GM13976 (cell line): ENCODE results near the gene PTPN11.

Experiments used
- DNase-seq: peaks from one replicate; pipeline ENCODE4 v3.0.0; 2012; ENCODE audit warnings: low spot score
- in situ Hi-C: fragments of 300-500 bp; cut with MboI; formaldehyde crosslinking; loops from one replicate; pipeline ENCODE4 v1.12.0; 2022; ENCODE audit warnings: low sequenced_read_pairs, mixed read lengths, inconsistent platforms; ENCODE audit not compliant: unreplicated experiment
- TF ChIP-seq, protein P1 (sequence below): IDR thresholded peaks from 2 replicates; pipeline ENCODE4 v1.5.1; 2012; ENCODE audit warnings: borderline replicate concordance, mild to moderate bottlenecking; ENCODE audit not compliant: insufficient read depth; ENCODE audit errors: extremely low read depth, missing control alignments, control extremely low read depth

The PTPN11 gene

DNA sequence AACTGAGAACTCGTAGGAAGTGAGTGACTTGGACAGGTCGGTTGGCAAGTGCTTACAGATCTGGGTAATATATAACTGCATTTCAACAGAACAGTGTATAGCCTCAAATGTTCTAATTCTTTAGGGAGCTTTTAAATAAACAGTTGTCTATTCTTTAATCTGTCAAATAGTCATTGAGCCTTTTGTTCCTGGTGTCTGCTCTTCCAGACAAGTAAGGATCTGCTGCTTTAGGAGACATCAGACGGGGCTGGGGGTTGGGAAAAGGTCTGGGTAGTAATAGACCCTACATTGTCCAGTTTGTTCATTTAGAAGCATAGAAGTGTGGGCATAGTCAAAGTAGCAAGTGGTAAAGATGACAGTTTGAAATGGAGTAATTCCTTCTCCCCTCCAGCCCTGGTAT lies 2.0 kb downstream of the PTPN11 start:
- in situ Hi-C loops = no loop called here
- TF ChIP-seq, protein P1, sequence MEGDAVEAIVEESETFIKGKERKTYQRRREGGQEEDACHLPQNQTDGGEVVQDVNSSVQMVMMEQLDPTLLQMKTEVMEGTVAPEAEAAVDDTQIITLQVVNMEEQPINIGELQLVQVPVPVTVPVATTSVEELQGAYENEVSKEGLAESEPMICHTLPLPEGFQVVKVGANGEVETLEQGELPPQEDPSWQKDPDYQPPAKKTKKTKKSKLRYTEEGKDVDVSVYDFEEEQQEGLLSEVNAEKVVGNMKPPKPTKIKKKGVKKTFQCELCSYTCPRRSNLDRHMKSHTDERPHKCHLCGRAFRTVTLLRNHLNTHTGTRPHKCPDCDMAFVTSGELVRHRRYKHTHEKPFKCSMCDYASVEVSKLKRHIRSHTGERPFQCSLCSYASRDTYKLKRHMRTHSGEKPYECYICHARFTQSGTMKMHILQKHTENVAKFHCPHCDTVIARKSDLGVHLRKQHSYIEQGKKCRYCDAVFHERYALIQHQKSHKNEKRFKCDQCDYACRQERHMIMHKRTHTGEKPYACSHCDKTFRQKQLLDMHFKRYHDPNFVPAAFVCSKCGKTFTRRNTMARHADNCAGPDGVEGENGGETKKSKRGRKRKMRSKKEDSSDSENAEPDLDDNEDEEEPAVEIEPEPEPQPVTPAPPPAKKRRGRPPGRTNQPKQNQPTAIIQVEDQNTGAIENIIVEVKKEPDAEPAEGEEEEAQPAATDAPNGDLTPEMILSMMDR = no peak

DNA sequence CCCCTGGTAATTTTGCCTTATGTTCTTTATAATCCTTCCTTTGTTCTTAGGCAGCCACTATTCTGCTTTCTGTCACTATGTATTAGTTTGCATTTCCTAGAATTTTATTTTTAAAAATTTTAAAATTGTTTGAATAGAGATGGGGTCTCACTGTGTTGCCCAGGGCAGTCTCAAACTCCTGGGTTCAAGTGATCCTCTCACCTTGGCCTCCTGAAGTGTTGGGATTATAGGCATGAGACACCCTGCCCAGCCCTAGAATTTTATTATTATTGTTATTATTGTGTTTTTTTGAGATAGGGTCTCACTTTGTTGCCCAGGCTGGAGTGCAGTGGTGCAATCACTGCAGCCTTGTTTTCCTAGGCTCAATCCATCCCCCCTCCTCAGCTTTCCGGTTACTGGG lies 2.6 kb downstream of the PTPN11 start:
- TF ChIP-seq, protein P1 = no peak
- in situ Hi-C loops = no loop called here
- DNase-seq = no peak

More for the DNA sequence above, 2.0 kb downstream of the PTPN11 start:
- DNase-seq = no peak

DNA sequence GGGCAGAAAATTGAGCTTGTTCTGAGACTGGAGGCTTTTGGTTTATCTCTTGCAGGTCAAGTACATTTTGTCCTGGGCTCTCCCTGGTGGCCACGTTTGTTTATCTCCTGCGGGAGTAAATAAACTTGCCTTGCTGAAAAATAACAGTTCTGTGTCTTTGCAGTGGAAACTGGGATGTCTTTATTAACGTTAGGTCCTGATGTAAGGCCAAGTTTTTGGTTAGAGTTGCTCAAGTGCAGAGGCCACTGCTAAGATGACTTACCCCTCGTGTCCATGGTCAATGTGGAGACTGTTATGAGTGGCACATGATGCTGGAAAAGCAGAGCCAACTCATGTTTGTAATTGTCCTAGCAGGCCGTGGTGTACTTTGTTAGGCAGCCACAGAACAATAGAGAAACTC lies 3.8 kb downstream of the PTPN11 start:
- no peak for DNase-seq
- in situ Hi-C loops = no loop called here
- TF ChIP-seq, protein P1 = no peak

DNA sequence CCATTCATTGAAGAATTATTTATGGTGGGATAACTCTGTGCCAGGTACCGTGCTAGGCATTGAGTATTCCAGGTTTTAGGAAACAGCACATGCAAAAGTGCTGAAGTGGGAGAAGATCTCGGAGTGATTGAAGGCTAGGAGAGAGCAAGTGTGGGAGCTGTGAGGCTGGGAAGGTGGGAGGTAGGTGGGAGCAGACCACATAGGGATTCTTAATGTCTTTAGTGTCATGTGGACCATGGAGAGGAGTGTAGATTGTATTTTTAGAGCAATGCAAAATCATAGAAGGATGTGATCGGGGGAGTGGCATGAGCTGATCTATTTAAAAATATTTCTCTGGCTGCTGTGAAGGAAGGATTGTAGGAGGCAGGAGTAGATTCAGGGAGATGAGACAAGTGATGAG lies 5.4 kb downstream of the PTPN11 start:
- TF ChIP-seq, protein P1 = no peak
- in situ Hi-C loops = no loop called here
- DNase-seq = no peak

DNA sequence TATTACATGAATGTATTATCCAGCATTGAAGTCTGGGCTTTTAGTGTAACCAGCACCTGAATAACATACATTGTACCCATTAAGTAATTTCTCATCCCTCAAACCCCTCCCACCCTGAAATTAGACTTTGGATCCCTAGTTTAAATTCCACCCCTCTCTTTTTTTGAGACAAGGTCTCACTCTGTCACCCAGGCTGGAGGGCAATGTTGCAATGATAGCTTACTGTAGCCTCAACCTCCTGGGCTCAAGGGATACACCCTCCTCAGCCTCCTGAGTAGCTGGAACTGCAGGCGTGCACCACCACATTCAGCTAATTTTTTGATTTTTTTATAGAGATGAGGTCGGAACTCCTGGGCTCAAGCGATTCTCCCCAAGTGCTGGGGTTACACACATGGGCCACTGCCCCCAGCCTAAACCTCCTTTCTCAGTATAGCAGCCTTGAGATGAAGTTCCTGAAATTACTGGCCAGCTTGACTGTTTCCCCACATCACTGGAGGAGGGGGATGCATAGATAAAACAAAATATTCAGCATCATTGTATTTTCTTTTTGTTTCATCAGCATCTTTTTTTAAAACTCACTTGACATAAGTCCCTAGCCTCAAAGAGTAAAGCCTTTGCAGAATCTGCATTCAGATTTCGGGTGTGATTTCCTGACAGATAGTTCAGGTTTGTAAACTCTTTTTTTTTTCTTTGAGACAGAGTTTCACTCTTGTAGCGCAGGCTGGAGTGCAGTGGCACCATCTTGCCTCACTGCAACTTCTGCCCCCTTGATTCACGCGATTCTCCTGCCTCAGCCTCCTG lies 7.0 kb downstream of the PTPN11 start:
- in situ Hi-C loops = no loop called here

DNA sequence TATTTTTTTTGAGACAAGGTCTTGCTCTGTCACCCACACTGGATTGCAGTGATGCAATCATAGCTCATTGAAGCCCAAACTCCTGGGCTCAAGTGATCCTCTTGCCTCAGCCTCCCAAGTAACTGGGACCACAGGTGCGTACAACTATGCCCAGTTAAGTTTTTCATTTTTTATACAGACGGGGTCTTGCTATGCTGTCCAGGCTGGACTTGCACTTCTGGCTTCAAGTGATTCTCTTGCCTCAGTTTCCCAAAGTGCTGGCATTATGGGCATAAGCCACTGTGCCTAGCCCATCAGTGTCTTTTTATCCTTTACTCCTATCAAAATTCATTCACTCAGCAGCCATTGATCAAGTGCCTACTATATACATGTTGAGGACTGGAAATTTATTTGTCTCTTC lies 9.0 kb downstream of the PTPN11 start:
- TF ChIP-seq, protein P1 = no peak
- DNase-seq = no peak
- in situ Hi-C loops = no loop called here

More for the DNA sequence above, 7.0 kb downstream of the PTPN11 start:
- TF ChIP-seq, protein P1 = no peak
- DNase-seq = no peak
